GM21786 (cell line): ENCODE measurements around the gene ADGRB2.

ENCODE experiments used
- ATAC-seq: cut with Tn5 transposase; IDR thresholded peaks from one replicate; pipeline ENCODE4 v1.9.1; 2021; ENCODE audit not compliant: unreplicated experiment

Gene ADGRB2

GRCh38 chr1:31750858-31751510 is 13.2 kb downstream of the ADGRB2 start:
- ATAC-seq: no peak

- no peak for ATAC-seq
Observed at GRCh38 chr1:31749785-31750735, 14.1 kb downstream of the ADGRB2 start.

GRCh38 chr1:31748365-31748764 is 15.8 kb downstream of the ADGRB2 start:
- ATAC-seq: no peak

GRCh38 chr1:31747304-31747703 is 16.8 kb downstream of the ADGRB2 start:
- no peak for ATAC-seq

GRCh38 chr1:31746687-31747086 is 17.5 kb downstream of the ADGRB2 start:
- no peak for ATAC-seq

GRCh38 chr1:31745946-31746670 is 18.0 kb downstream of the ADGRB2 start:
- no peak for ATAC-seq

- no peak for ATAC-seq
Observed at GRCh38 chr1:31745096-31745945, 18.8 kb downstream of the ADGRB2 start.

- no peak for ATAC-seq
Observed at GRCh38 chr1:31744165-31744888, 19.8 kb downstream of the ADGRB2 start.

- ATAC-seq: no peak
Observed at GRCh38 chr1:31742462-31743212, 21.5 kb downstream of the ADGRB2 start.

- no peak for ATAC-seq
Observed at GRCh38 chr1:31739346-31739745, 24.8 kb downstream of the ADGRB2 start.

- no peak for ATAC-seq
Observed at GRCh38 chr1:31736675-31737074, 27.5 kb downstream of the ADGRB2 start.

- no peak for ATAC-seq
Observed at GRCh38 chr1:31735571-31735970, 28.6 kb downstream of the ADGRB2 start.

GRCh38 chr1:31734582-31735107 is 29.5 kb downstream of the ADGRB2 start:
- no peak for ATAC-seq

- ATAC-seq: no peak
Observed at GRCh38 chr1:31733389-31734219, 30.5 kb downstream of the ADGRB2 start.

- no peak for ATAC-seq
Observed at GRCh38 chr1:31732751-31733289, 31.3 kb downstream of the ADGRB2 start.

- no peak for ATAC-seq
Observed at GRCh38 chr1:31732343-31732742, 31.8 kb downstream of the ADGRB2 start.

GRCh38 chr1:31731049-31731565 is 33.0 kb downstream of the ADGRB2 start:
- no peak for ATAC-seq
